ENCODE measurements around the gene SAMD13.

Gene SAMD13

DNA sequence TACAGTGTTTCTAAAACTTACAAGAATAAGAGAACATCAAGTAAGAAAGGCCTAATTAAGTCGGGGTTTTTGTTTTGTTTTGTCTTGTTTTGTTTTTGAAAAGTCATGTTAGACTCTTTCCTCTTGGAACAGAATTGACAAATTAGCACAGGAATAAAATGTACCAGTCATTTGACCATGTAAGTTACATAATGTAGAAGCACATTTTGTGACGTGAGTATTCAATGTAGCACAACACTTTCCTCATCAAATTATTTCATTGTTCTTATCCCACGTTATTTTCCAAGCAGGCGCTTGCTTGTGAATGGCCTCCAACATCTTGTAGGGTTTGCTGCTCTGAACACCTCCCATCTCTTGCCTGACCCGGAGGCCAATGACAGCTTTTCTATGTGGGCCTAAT lies 62.1 kb downstream of the SAMD13 start:
- TF ChIP-seq, protein P1, sequence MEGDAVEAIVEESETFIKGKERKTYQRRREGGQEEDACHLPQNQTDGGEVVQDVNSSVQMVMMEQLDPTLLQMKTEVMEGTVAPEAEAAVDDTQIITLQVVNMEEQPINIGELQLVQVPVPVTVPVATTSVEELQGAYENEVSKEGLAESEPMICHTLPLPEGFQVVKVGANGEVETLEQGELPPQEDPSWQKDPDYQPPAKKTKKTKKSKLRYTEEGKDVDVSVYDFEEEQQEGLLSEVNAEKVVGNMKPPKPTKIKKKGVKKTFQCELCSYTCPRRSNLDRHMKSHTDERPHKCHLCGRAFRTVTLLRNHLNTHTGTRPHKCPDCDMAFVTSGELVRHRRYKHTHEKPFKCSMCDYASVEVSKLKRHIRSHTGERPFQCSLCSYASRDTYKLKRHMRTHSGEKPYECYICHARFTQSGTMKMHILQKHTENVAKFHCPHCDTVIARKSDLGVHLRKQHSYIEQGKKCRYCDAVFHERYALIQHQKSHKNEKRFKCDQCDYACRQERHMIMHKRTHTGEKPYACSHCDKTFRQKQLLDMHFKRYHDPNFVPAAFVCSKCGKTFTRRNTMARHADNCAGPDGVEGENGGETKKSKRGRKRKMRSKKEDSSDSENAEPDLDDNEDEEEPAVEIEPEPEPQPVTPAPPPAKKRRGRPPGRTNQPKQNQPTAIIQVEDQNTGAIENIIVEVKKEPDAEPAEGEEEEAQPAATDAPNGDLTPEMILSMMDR (IDR thresholded peaks at IDR 0.05; ENCODE audit: extremely low read depth, insufficient read depth, missing control alignments) = no peak
- DNase-seq (ENCODE audit: low spot score) = no peak
- in situ Hi-C loops (cut with MboI; ENCODE audit: low pct_unique_long_range_greater_than_20kb, low sequenced_read_pairs, unreplicated experiment) = no loop called here

DNA sequence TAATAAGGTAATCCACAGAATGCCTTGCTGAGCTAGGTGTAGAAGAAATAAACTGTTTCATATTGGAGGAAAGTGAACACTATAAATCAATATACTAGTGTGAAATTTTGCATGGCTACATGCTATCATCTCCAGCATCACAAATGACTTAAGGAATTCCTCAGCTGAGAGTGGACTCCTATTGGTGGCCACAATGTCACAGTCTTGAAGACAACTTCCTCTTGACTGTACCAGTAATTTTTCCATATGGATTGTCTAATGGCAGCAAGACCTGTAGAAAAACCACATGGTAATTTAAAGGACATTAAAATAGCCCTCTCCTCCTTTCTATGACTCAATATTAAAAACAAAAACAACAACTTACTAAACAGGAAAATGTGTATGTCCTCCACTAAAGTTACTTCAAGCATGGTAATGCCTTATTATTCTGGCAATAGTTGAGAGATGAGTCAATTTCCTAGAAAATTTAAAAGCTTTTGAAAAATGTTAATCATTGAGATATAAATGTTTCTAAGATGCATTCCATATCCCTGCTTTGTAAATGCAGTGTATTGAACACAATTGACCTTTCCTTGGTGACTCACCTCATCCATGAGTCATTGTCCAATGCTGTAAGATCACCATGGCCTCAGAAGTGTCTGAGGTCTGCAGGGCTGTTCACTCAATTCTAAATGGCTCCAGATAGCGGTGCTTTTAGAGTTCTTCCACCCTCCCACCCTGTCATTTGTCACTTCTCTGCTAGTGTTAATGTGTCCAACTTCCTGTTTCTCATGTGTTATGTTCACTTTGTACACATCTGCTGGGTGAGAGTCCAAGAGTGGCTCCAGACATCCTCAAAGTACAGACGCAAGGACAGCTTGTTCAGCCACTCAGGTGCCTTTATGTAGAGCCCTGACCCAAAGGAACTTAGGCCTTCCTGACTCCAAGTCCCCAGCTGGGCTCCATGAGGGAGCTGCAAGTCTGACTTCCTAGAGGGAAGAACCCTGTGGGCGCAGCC lies 64.0 kb downstream of the SAMD13 start:
- no peak for DNase-seq (ENCODE audit: low spot score)
- in situ Hi-C loops (cut with MboI; ENCODE audit: low pct_unique_long_range_greater_than_20kb, low sequenced_read_pairs, unreplicated experiment) = no loop called here
- TF ChIP-seq, protein P1 (IDR thresholded peaks at IDR 0.05; ENCODE audit: extremely low read depth, insufficient read depth, missing control alignments) = no peak

DNA sequence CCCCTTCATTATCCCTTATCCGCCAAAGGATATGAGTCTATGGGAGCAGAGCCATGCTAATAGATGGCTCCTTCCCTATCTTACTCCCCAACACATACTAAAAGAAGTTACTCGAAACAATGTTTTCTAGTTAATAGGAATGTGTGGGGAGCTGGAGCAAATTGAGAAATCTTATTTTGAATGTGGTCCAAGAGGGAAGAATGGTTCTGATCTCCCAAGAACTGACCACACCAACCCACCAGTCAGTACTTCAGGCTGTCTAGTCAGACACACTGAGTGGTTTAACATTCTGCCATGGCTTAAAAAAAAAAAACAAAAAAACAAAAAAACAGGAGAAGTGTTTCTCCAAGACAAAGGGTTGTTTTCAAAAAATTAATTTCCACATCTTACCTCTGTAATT lies 65.3 kb downstream of the SAMD13 start:
- no peak for DNase-seq (ENCODE audit: low spot score)
- in situ Hi-C loops (cut with MboI; ENCODE audit: low pct_unique_long_range_greater_than_20kb, low sequenced_read_pairs, unreplicated experiment) = no loop called here
- TF ChIP-seq, protein P1 (IDR thresholded peaks at IDR 0.05; ENCODE audit: extremely low read depth, insufficient read depth, missing control alignments) = no peak

DNA sequence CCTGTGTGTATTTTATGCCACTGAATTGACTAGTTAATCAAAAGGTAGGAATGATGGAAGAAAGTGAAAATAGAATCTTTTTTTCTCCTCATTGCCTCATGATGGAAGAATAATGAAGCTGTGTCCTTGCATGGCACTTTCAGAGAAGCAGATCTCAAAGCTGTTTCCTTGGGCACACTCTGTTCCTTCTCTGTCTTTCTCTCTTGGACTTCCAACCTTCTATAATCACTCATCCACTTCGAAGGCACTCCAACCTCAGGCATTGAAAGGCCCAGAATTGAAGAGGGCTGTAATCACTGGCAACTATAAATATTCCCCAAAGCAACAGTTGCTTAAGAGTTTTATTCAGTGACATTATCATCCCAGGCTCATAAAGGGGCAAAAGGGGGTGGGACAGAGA lies 65.7 kb downstream of the SAMD13 start:
- in situ Hi-C loops (cut with MboI; ENCODE audit: low pct_unique_long_range_greater_than_20kb, low sequenced_read_pairs, unreplicated experiment) = no loop called here
- TF ChIP-seq, protein P1 (IDR thresholded peaks at IDR 0.05; ENCODE audit: extremely low read depth, insufficient read depth, missing control alignments) = no peak
- DNase-seq (ENCODE audit: low spot score) = no peak

DNA sequence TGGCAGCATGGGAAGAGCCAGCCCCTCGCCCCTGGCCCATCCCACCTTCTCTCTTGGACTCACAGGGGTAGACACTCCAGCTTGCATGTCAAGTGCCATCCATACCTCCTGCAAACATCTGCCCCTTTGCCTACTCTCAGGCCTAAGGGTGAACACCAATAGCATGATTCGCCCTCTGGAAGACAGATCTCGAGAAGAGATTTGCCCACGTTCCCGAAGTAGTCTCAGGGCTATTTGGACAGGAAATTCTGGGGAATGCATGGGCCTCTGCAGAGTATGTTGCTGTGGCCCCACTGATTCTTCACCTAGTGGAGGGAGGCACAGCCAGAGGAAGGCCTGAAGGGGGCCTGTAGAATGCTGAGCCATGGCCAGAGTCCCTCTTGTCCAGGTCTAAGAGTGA lies 66.9 kb downstream of the SAMD13 start:
- TF ChIP-seq, protein P1 (IDR thresholded peaks at IDR 0.05; ENCODE audit: extremely low read depth, insufficient read depth, missing control alignments) = no peak
- DNase-seq (ENCODE audit: low spot score) = no peak
- in situ Hi-C loops (cut with MboI; ENCODE audit: low pct_unique_long_range_greater_than_20kb, low sequenced_read_pairs, unreplicated experiment) = no loop called here

DNA sequence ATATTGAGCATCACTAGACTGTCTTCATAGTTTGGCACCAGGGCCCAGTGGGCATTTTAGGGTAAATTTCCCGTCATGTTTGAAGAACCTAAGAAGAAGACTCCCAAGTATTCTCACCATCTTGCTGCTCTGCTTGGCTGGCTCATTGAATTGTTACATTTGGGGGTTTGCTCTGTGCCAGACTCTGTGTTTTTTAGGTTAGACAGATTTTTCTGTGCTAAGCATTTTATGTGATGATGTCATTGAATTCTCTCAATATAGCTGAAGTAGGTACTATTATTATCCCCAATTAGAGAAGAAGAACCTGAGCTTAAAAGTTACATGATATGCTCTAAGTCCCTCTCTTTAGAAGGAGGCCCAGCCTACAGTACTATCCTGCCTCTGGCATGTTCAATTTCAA lies 68.8 kb downstream of the SAMD13 start:
- in situ Hi-C loops (cut with MboI; ENCODE audit: low pct_unique_long_range_greater_than_20kb, low sequenced_read_pairs, unreplicated experiment) = no loop called here
- TF ChIP-seq, protein P1 (IDR thresholded peaks at IDR 0.05; ENCODE audit: extremely low read depth, insufficient read depth, missing control alignments) = no peak
- DNase-seq (ENCODE audit: low spot score) = no peak

All from GM13977 (cell line).